Endothelial cell of umbilical vein (primary cell): ENCODE data around the gene MT1HL1.

ENCODE experiments used
- EZH2 ChIP-seq: IDR thresholded peaks from 2 replicates; pipeline ENCODE4 v1.6.1; 2012; ENCODE audit warnings: borderline replicate concordance, low read depth, mild to moderate bottlenecking, moderate library complexity, low read length, inconsistent platforms; ENCODE audit not compliant: severe bottlenecking
- GATA2 ChIP-seq: IDR thresholded peaks from 2 replicates; pipeline ENCODE4 v1.7.0; 2011; ENCODE audit warnings: low read depth, mild to moderate bottlenecking, moderate library complexity, mixed read lengths, low read length; ENCODE audit not compliant: insufficient read length, insufficient read depth
- JUN ChIP-seq: IDR thresholded peaks from 2 replicates; pipeline ENCODE4 v1.6.1; 2011; ENCODE audit warnings: borderline replicate concordance, low read depth; ENCODE audit not compliant: insufficient read length, insufficient read depth
- MYC ChIP-seq: IDR thresholded peaks from one replicate; pipeline ENCODE4 v1.6.1; 2011; ENCODE audit warnings: mild to moderate bottlenecking, low read depth, low read length
- POLR2A ChIP-seq: IDR thresholded peaks from 2 replicates; pipeline ENCODE4 v1.6.1; 2012; ENCODE audit warnings: low read depth, mild to moderate bottlenecking, control low read depth, low read length
- POLR2AphosphoS5 ChIP-seq: IDR thresholded peaks from 2 replicates; pipeline ENCODE4 v1.6.1; 2012; ENCODE audit warnings: low read depth, mild to moderate bottlenecking, control low read depth, low read length, moderate library complexity; ENCODE audit not compliant: insufficient read depth
- TF ChIP-seq, protein P1 (sequence below), 2 donors: IDR thresholded peaks; 1 replicate in 1 of 2; 2 replicates in 1 of 2; pipeline ENCODE4 v1.5.1; 2011; ENCODE audit warnings: low read length in 2 of 2, mild to moderate bottlenecking in 2 of 2, moderate library complexity in 2 of 2, control low read depth in 1 of 2, inconsistent platforms in 1 of 2, low read depth in 1 of 2; ENCODE audit not compliant: insufficient read depth in 1 of 2; ENCODE audit errors: extremely low read depth in 1 of 2
- TF ChIP-seq, protein P2 (sequence below): IDR thresholded peaks from 2 replicates; pipeline ENCODE4 v1.6.1; 2011; ENCODE audit not compliant: insufficient read depth, insufficient read length

DNA sequence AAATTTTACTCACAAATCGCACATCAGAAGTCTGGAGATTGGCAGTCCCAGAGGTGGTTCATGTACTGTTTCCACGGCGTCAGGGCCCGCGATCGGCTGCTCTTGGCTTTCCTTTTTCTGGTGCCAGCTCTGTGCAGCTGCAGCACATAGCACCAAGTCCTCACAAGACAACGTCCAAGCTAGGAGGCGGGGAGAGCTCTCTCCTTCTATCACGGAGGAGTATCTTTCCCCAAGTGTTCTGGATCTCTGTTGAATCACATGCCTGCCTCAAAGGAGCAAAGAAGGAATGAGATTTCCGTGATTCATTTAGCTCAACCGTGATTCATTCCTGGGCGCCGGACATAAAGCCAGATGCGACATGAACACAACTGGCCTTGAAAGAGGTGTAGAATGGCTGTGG is 25.5 kb downstream of the MT1HL1 start:
- TF ChIP-seq, protein P1, sequence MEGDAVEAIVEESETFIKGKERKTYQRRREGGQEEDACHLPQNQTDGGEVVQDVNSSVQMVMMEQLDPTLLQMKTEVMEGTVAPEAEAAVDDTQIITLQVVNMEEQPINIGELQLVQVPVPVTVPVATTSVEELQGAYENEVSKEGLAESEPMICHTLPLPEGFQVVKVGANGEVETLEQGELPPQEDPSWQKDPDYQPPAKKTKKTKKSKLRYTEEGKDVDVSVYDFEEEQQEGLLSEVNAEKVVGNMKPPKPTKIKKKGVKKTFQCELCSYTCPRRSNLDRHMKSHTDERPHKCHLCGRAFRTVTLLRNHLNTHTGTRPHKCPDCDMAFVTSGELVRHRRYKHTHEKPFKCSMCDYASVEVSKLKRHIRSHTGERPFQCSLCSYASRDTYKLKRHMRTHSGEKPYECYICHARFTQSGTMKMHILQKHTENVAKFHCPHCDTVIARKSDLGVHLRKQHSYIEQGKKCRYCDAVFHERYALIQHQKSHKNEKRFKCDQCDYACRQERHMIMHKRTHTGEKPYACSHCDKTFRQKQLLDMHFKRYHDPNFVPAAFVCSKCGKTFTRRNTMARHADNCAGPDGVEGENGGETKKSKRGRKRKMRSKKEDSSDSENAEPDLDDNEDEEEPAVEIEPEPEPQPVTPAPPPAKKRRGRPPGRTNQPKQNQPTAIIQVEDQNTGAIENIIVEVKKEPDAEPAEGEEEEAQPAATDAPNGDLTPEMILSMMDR (IDR thresholded peaks at IDR 0.05; ENCODE audit: extremely low read depth in 1 of 2, insufficient read depth in 1 of 2, low read depth in 1 of 2, low read length in 2 of 2): no peak
- TF ChIP-seq POLR2A: no peak
- no peak for TF ChIP-seq MYC
- no peak for TF ChIP-seq EZH2
- TF ChIP-seq JUN: no peak
- no peak for TF ChIP-seq GATA2
- TF ChIP-seq, protein P2, sequence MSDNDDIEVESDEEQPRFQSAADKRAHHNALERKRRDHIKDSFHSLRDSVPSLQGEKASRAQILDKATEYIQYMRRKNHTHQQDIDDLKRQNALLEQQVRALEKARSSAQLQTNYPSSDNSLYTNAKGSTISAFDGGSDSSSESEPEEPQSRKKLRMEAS: no peak
- no peak for TF ChIP-seq POLR2AphosphoS5
